ENCODE data around the gene MPV17L2.

- TF ChIP-seq PATZ1 (CRISPR knock-in tag; IDR thresholded peaks at IDR 0.05; ENCODE audit: borderline replicate concordance) (no peak), TOX (CRISPR knock-in tag; IDR thresholded peaks at IDR 0.05; ENCODE audit: borderline replicate concordance) (no peak), ZFP30 (CRISPR knock-in tag; IDR thresholded peaks at IDR 0.05) (no peak), ZNF565 (CRISPR knock-in tag; conservative IDR thresholded peaks at IDR 0.05; ENCODE audit: low read depth) (no peak), ZNF8 (CRISPR knock-in tag; IDR thresholded peaks at IDR 0.05) (no peak), RARB (CRISPR knock-in tag; IDR thresholded peaks at IDR 0.05) (no peak), ISL1 (CRISPR knock-in tag; IDR thresholded peaks at IDR 0.05) (no peak), ZFP3 (CRISPR knock-in tag; IDR thresholded peaks at IDR 0.05) (no peak), BACH2 (CRISPR knock-in tag; IDR thresholded peaks at IDR 0.05; ENCODE audit: borderline replicate concordance) (no peak), TSHZ2 (CRISPR knock-in tag; IDR thresholded peaks at IDR 0.05) (no peak), ZNF70 (CRISPR knock-in tag; IDR thresholded peaks at IDR 0.05) (no peak), CREB5 (CRISPR knock-in tag; IDR thresholded peaks at IDR 0.05; ENCODE audit: low read depth) (no peak), ARNTL (CRISPR knock-in tag; IDR thresholded peaks at IDR 0.05; ENCODE audit: borderline replicate concordance, low read depth) (no peak), CSDC2 (CRISPR knock-in tag; IDR thresholded peaks at IDR 0.05) (no peak)
Observed at GRCh38 chr19:18157465-18158063, 35.5 kb upstream of the MPV17L2 start.
